WERI-Rb-1 (cell line): ENCODE measurements around the gene SCN9A.

ENCODE experiments used
- DNase-seq: peaks from one replicate; pipeline ENCODE4 v3.0.0-alpha.2; 2020
- H3K27ac ChIP-seq: fragments of 250-450 bp; sonication (Bioruptor Pico); 2 replicates; pipeline ENCODE4 v1.5.1; 2020; ENCODE audit warnings: mild to moderate bottlenecking, moderate library complexity
- H3K27me3 ChIP-seq: fragments of 250-450 bp; sonication (Bioruptor Pico); 2 replicates; pipeline ENCODE4 v1.5.1; 2021; ENCODE audit warnings: mild to moderate bottlenecking, low read depth, moderate library complexity; ENCODE audit not compliant: insufficient read depth, severe bottlenecking
- H3K36me3 ChIP-seq: fragments of 250-450 bp; sonication (Bioruptor Pico); 2 replicates; pipeline ENCODE4 v1.5.1; 2020; ENCODE audit warnings: mild to moderate bottlenecking, moderate library complexity
- H3K4me3 ChIP-seq: 2 replicates; pipeline ENCODE4 v1.5.1; 2011; ENCODE audit warnings: low read depth, mild to moderate bottlenecking, control low read depth, low read length
- H3K9me3 ChIP-seq: fragments of 250-450 bp; sonication (Bioruptor Pico); 2 replicates; pipeline ENCODE4 v1.5.1; 2021; ENCODE audit warnings: mild to moderate bottlenecking, moderate library complexity; ENCODE audit not compliant: severe bottlenecking
- TF ChIP-seq, protein P1 (sequence below): IDR thresholded peaks from 2 replicates; pipeline ENCODE4 v1.5.1; 2011; ENCODE audit warnings: low read depth, mild to moderate bottlenecking, control low read depth, inconsistent platforms, low read length

The SCN9A gene

DNA sequence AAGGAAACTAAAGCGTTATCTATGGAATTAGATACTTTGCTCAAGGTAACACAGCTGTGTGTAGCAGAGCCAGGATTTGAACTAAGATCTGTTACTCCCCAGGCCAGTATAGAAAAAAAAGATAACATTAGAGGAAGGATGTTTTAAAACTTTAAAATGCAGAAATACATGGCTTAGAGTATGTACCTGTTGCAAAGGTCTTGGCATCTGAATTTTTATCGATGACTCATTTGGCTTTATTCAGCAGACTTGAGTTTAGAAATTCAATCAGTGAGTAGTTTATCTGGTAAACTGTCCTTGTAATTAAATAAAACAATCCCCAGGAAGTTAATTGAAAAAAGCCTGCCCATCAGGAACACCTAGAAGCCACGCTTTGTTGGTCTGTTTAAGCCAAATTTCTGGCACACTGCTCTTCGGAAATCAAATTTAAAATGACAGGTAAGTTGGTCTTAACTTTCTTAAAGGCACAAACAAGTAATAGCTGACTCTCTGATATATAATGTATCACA lies 36.9 kb downstream of the SCN9A start:
- DNase-seq: no peak
- TF ChIP-seq, protein P1, sequence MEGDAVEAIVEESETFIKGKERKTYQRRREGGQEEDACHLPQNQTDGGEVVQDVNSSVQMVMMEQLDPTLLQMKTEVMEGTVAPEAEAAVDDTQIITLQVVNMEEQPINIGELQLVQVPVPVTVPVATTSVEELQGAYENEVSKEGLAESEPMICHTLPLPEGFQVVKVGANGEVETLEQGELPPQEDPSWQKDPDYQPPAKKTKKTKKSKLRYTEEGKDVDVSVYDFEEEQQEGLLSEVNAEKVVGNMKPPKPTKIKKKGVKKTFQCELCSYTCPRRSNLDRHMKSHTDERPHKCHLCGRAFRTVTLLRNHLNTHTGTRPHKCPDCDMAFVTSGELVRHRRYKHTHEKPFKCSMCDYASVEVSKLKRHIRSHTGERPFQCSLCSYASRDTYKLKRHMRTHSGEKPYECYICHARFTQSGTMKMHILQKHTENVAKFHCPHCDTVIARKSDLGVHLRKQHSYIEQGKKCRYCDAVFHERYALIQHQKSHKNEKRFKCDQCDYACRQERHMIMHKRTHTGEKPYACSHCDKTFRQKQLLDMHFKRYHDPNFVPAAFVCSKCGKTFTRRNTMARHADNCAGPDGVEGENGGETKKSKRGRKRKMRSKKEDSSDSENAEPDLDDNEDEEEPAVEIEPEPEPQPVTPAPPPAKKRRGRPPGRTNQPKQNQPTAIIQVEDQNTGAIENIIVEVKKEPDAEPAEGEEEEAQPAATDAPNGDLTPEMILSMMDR: no peak
- Histone ChIP-seq H3K36me3 (no peaks in the 10 kb centered on the region), H3K4me3 (no peak overlapping the region), H3K27me3 (no peaks in the 10 kb centered on the region), H3K9me3 (no peaks in the 10 kb centered on the region), H3K27ac (no peak overlapping the region)

DNA sequence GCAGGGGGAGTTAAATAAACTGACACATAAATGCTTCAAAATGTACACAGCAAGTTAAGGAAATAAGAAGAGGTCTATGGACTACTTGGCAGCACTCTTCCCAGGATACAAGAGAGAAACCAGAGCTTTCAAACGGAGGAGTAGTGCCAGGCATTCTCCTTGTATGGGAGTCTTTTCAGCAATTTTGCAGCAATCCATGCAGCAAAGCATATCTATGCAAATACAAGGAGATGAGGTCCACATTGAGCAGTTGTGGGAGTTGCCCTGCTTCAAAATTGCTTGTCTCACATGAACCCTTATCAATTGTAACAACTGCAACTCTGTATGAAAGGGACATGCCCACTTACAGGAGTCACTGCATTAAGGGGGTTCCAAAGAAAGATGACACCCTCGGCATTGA lies 37.8 kb downstream of the SCN9A start:
- TF ChIP-seq, protein P1: no peak
- H3K27me3 ChIP-seq: no peaks in the 10 kb centered on the region
- no peaks in the 10 kb centered on the region for H3K9me3 ChIP-seq
- DNase-seq: no peak
- no peak overlapping the region for H3K4me3 ChIP-seq
- H3K36me3 ChIP-seq: no peaks in the 10 kb centered on the region
- no peak overlapping the region for H3K27ac ChIP-seq

DNA sequence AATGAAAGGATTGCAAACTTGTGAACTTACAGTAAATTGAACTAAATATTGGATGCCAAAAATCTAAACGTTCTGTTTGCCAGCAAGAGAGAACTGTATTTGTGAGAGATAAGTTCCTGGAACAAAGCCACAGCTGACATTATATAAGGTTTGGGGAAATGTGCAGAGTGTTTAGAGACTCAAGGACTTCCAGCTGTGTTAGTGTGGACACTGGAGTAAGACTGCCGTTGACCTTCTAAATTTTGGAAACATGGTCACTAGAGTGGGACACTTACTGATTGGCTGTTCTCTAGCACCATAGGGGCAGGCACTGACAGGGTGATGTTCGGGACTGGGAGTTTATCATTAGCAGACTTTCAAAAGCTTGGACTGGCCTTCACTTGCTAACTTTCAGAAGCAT lies 40.5 kb downstream of the SCN9A start:
- TF ChIP-seq, protein P1: no peak
- no peaks in the 10 kb centered on the region for H3K27me3 ChIP-seq
- no peaks in the 10 kb centered on the region for H3K36me3 ChIP-seq
- DNase-seq: no peak
- H3K4me3 ChIP-seq: no peak overlapping the region
- H3K27ac ChIP-seq: no peak overlapping the region
- no peaks in the 10 kb centered on the region for H3K9me3 ChIP-seq

DNA sequence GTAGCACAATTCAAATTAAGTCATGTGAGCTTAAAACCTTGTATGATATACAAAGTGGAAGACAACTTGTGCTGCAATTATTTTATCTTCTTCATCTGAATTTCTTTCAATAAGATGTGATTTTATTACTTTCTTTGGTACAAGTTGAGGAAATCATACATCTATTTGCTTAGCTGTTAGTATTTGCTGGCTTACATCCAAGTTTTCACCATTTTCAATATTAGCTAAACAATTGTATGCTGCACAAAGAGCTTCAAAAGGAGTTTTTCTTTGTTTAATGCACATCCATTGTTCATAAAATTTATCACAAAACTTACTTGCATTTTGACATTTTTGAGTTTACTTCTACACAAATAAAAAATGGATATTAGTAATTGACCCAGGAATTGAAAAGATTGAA lies 40.9 kb downstream of the SCN9A start:
- TF ChIP-seq, protein P1: no peak

DNA sequence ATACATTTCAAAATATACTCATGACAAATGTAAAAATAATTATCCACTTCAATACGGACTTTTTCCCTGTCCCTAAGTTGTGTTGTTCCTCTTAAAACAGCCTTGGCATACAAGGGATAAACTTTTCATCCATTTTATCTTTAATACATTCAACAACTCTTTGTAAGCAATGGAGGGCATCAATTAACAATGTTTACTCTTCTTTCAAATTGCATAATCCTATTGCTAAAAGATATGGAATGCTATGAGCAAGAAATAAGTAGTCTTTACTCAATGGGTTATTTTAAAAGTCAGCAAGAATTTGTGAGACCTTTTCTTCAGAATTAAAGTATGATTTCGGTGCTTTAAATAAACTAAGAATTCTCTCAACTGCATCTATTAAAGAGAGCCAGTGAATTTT lies 41.9 kb downstream of the SCN9A start:
- no peaks in the 10 kb centered on the region for H3K27me3 ChIP-seq
- TF ChIP-seq, protein P1: no peak
- no peak overlapping the region for H3K27ac ChIP-seq
- no peak for DNase-seq
- no peaks in the 10 kb centered on the region for H3K9me3 ChIP-seq
- no peaks in the 10 kb centered on the region for H3K36me3 ChIP-seq
- no peak overlapping the region for H3K4me3 ChIP-seq

More for the DNA sequence above, 40.9 kb downstream of the SCN9A start:
- DNase-seq: no peak
- H3K36me3 ChIP-seq: no peaks in the 10 kb centered on the region
- no peak overlapping the region for H3K27ac ChIP-seq
- no peaks in the 10 kb centered on the region for H3K27me3 ChIP-seq
- no peak overlapping the region for H3K4me3 ChIP-seq
- no peaks in the 10 kb centered on the region for H3K9me3 ChIP-seq

DNA sequence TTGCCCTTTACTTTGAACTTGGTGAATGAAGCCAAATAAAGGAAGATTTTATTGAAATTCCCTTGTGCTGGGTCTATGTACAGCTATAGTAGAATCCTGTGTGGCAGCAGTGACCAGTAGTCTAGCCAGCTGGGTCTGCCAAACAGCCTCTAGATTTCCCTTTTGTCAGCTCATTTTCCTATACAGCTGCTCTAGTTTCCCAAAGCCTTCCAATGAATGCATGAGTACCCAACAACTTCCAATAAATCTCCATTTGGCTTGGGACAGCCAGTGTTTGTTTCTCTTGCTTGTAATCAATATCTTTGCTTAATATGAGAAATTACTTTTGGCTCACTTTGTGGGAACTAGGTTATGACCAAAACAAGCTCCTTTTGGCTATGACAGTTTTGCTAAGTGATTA lies 43.6 kb downstream of the SCN9A start:
- Histone ChIP-seq H3K36me3 (no peaks in the 10 kb centered on the region), H3K27me3 (no peaks in the 10 kb centered on the region), H3K27ac (no peak overlapping the region), H3K9me3 (no peaks in the 10 kb centered on the region), H3K4me3 (no peak overlapping the region)
- no peak for DNase-seq
- TF ChIP-seq, protein P1: no peak
